Left ventricle myocardium inferior (tissue), 1 donor: ENCODE data around the gene PLCH1. TPM values are rescaled to one million over a fixed set of nuclear protein-coding genes. Genes with fewer than 3 reads are reported as not detected.

Experiments
- DNase-seq: peaks from one replicate; pipeline ENCODE4 v3.0.0-alpha.2; 2020
- H3K27ac ChIP-seq: fragments of 200-600 bp; replicated peaks from 2 replicates; pipeline ENCODE4 v1.8.0; 2021
- H3K27me3 ChIP-seq: fragments of 200-600 bp; 2 replicates; pipeline ENCODE4 v1.8.0; 2021; ENCODE audit warnings: low read depth
- H3K36me3 ChIP-seq: fragments of 200-600 bp; 2 replicates; pipeline ENCODE4 v1.8.0; 2021
- H3K4me1 ChIP-seq: fragments of 200-600 bp; 2 replicates; pipeline ENCODE4 v1.8.0; 2021
- H3K4me3 ChIP-seq: fragments of 200-600 bp; 2 replicates; pipeline ENCODE4 v1.8.0; 2021; ENCODE audit warnings: mild to moderate bottlenecking, moderate library complexity
- H3K9me3 ChIP-seq: fragments of 200-600 bp; replicated peaks from 2 replicates; pipeline ENCODE4 v1.8.0; 2021
- intact Hi-C: fragments of 100-400 bp; cut with micrococcal nuclease; formaldehyde crosslinking; loops from one replicate; pipeline ENCODE4 v1.11.0; 2022
- total RNA-seq: library from RNA; stranded (reverse); fragmentation: NEBNext Ultra II Directional; extraction: Animal tissue kit (Norgen Biotek cat#: 25700); gene quantifications from one replicate; pipeline ENCODE4 v1.2.1, GENCODE V29; 2021
- TF ChIP-seq, protein P1 (sequence below): fragments of 200-600 bp; IDR thresholded peaks from 2 replicates; pipeline ENCODE4 v1.8.0; 2021; ENCODE audit warnings: antibody characterized with exemption, mild to moderate bottlenecking, borderline replicate concordance
- donor health status: DM: no; HTN: yes; CAD: no; lungs with severe emphysema.

Gene PLCH1
- total RNA-seq, 1 donor from 2014 or later, result 0.85 TPM

- intact Hi-C loops, result no loop called here
Observed at GRCh38 chr3:155688481-155688880, 56.4 kb downstream of the PLCH1 start.

DNA sequence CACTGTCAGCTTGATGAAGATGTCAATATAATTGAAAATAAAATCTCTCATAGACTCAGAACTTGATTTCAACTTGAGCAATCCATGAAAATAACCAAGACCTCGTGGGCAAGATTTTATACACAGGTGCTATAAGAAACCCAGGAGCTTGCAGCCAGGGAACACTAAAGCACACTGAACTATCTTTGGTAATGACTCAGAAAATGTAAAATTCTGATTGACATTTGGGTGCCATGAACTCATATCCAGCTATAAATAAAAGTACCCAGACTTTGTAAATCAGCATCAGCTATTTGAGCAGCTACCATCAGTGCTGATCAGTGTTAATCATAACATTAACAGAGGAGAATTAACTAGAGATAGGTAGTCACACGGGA, 61.5 kb downstream of the PLCH1 start:
- Histone ChIP-seq H3K36me3 (no peaks in the 10 kb centered on the region), H3K27me3 (no peaks in the 10 kb centered on the region), H3K9me3 (no peaks in the 10 kb centered on the region), H3K4me3 (no peak overlapping the region), H3K4me1 (no peaks in the 10 kb centered on the region), H3K27ac (no peak overlapping the region)
- DNase-seq, result no peak
- intact Hi-C loops, result no loop called here
- TF ChIP-seq, protein P1, sequence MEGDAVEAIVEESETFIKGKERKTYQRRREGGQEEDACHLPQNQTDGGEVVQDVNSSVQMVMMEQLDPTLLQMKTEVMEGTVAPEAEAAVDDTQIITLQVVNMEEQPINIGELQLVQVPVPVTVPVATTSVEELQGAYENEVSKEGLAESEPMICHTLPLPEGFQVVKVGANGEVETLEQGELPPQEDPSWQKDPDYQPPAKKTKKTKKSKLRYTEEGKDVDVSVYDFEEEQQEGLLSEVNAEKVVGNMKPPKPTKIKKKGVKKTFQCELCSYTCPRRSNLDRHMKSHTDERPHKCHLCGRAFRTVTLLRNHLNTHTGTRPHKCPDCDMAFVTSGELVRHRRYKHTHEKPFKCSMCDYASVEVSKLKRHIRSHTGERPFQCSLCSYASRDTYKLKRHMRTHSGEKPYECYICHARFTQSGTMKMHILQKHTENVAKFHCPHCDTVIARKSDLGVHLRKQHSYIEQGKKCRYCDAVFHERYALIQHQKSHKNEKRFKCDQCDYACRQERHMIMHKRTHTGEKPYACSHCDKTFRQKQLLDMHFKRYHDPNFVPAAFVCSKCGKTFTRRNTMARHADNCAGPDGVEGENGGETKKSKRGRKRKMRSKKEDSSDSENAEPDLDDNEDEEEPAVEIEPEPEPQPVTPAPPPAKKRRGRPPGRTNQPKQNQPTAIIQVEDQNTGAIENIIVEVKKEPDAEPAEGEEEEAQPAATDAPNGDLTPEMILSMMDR, result no peak

More at GRCh38 chr3:155688481-155688880, 56.4 kb downstream of the PLCH1 start:
- H3K4me1 ChIP-seq, result no peaks in the 10 kb centered on the region
- no peak overlapping the region for H3K27ac ChIP-seq
- no peaks in the 10 kb centered on the region for H3K27me3 ChIP-seq
- H3K36me3 ChIP-seq, result no peaks in the 10 kb centered on the region
- TF ChIP-seq, protein P1, result no peak
- DNase-seq, result no peak
- no peak overlapping the region for H3K4me3 ChIP-seq
- no peaks in the 10 kb centered on the region for H3K9me3 ChIP-seq

- H3K9me3 ChIP-seq, result no peaks in the 10 kb centered on the region
- no peaks in the 10 kb centered on the region for H3K36me3 ChIP-seq
- TF ChIP-seq, protein P1, result no peak
- H3K27ac ChIP-seq, result no peak overlapping the region
- H3K4me1 ChIP-seq, result no peaks in the 10 kb centered on the region
- no peak for DNase-seq
- intact Hi-C loops, result no loop called here
- H3K4me3 ChIP-seq, result no peak overlapping the region
- no peaks in the 10 kb centered on the region for H3K27me3 ChIP-seq
Observed at GRCh38 chr3:155682426-155683343, 62.2 kb downstream of the PLCH1 start.

DNA sequence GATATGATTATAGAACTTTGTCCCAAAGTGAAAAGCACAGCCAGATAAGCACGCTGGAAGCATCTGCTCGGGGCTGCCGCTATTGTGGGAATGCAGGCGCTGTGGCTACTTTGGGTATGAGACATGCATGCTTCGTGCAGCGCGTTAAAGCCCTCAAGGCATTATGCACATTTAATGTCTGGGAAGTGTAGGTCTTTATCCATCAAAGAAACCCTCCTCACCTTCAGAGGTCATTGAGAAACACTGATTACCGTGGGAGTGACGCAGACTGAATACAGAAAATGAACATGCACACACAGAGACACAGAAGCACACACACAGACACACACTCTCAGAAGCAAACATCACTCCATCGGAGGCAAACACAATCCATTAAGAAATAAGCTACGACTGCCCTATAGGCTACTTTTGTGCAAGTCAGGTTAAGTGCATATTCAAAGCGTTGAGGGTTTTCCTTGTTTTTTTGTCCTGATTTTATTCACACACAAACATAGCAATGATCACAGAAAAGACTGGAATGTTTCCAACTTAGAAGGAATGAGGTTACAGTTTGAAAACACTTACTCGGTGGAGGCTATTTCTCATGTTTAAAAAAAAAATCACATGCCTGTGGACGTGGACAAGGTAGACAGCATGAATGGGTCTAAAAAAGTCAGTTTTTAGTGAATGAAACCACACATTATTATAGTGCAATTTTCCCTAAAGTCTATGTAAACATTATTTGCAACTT, 68.5 kb downstream of the PLCH1 start:
- peaks cover 13% of the 10 kb centered on the region for H3K4me1 ChIP-seq
- H3K27me3 ChIP-seq, result no peaks in the 10 kb centered on the region
- peak overlapping the region; percentile 56 for H3K4me3 ChIP-seq
- H3K36me3 ChIP-seq, result no peaks in the 10 kb centered on the region
- TF ChIP-seq, protein P1, result no peak
- intact Hi-C loops, result no loop called here
- peak overlapping the region; percentile 41 for H3K27ac ChIP-seq
- no peaks in the 10 kb centered on the region for H3K9me3 ChIP-seq
- peak; percentile 30 for DNase-seq

DNA sequence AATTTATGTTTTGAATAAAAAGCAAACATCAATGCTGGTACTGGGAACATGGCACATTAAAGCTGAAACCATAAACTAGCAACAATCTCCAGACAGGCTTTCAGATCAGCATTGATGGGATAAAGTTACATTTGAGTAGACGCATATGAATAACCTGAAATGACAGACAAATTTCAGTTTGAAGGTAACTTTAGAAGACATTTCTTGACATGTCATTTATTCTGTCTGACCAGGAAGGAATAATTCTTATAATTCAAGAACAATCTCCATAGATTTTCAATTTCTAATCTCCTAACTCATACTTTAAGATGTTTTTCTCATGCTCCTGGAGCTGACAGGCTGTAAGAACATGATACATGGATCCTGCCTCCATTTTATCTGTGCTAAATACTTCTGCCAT, 69.8 kb downstream of the PLCH1 start:
- no peak for DNase-seq
- peaks cover 6% of the 10 kb centered on the region for H3K27me3 ChIP-seq
- H3K36me3 ChIP-seq, result no peaks in the 10 kb centered on the region
- intact Hi-C loops, result no loop called here
- no peaks in the 10 kb centered on the region for H3K9me3 ChIP-seq
- peak overlapping the region; percentile 56 for H3K4me3 ChIP-seq
- TF ChIP-seq, protein P1, result no peak
- H3K27ac ChIP-seq, result peak overlapping the region; percentile 41
- peaks cover 13% of the 10 kb centered on the region for H3K4me1 ChIP-seq
